HCT116 (cell line): ENCODE measurements around the gene FCER1G.

Experiments
- EZH2phosphoT487 ChIP-seq: fragments of 200-600 bp; IDR thresholded peaks from 2 replicates; pipeline ENCODE4 v1.6.1; 2018; ENCODE audit warnings: antibody characterized with exemption, borderline replicate concordance
- FOSL1 ChIP-seq: IDR thresholded peaks from 2 replicates; pipeline ENCODE4 v1.6.1; 2012; ENCODE audit warnings: low read depth
- JUND ChIP-seq: IDR thresholded peaks from 2 replicates; pipeline ENCODE4 v1.6.1; 2012
- POLR2A ChIP-seq: IDR thresholded peaks from 2 replicates; pipeline ENCODE4 v1.7.0; 2011; ENCODE audit warnings: borderline replicate concordance; ENCODE audit not compliant: insufficient read depth, insufficient read length; ENCODE audit errors: extremely low read depth
- POLR2AphosphoS5 ChIP-seq: IDR thresholded peaks from 2 replicates; pipeline ENCODE4 v1.6.1; 2011; ENCODE audit warnings: mild to moderate bottlenecking, low read depth, low read length, moderate library complexity
- RAD21 ChIP-seq: IDR thresholded peaks from 2 replicates; pipeline ENCODE4 v1.6.1; 2012; ENCODE audit warnings: low read depth, mild to moderate bottlenecking
- SP1 ChIP-seq: IDR thresholded peaks from 2 replicates; pipeline ENCODE4 v1.6.1; 2012; ENCODE audit warnings: low read depth
- YY1 ChIP-seq: IDR thresholded peaks from 2 replicates; pipeline ENCODE4 v1.6.1; 2011; ENCODE audit warnings: low read length, low read depth, moderate library complexity, mild to moderate bottlenecking; ENCODE audit not compliant: insufficient replicate concordance; ENCODE audit errors: extremely low read depth
- ZNF274 ChIP-seq: fragments of 200-500 bp; sonication (Bioruptor generic); IDR thresholded peaks from 2 replicates; pipeline ENCODE4 v1.6.1; 2014; ENCODE audit warnings: mild to moderate bottlenecking, low read depth, low read length, inconsistent platforms
- TF ChIP-seq, protein P1 (sequence below): IDR thresholded peaks from 2 replicates; pipeline ENCODE4 v1.6.1; 2012
- TF ChIP-seq, protein P2 (sequence below), 3 experiments: fragments of 200-600 bp in 1 of 3; sonication (generic) in 1 of 3; IDR thresholded peaks in 2 of 3; conservative IDR thresholded peaks in 1 of 3; 2 replicates each; pipeline ENCODE4 v1.5.1; 2012 to 2017; ENCODE audit warnings: low read depth in 2 of 3, low read length in 2 of 3, antibody characterized with exemption in 1 of 3, borderline replicate concordance in 1 of 3, control low read depth in 1 of 3, mild to moderate bottlenecking in 1 of 3, mixed read lengths in 1 of 3, mixed run types in 1 of 3, moderate library complexity in 1 of 3; ENCODE audit not compliant: insufficient read depth in 1 of 3
- TF ChIP-seq, protein P3 (sequence below): IDR thresholded peaks from 2 replicates; pipeline ENCODE4 v1.6.1; 2012; ENCODE audit warnings: low read depth
- TF ChIP-seq, protein P4 (sequence below): IDR thresholded peaks from 2 replicates; pipeline ENCODE4 v1.6.1; 2012

DNA sequence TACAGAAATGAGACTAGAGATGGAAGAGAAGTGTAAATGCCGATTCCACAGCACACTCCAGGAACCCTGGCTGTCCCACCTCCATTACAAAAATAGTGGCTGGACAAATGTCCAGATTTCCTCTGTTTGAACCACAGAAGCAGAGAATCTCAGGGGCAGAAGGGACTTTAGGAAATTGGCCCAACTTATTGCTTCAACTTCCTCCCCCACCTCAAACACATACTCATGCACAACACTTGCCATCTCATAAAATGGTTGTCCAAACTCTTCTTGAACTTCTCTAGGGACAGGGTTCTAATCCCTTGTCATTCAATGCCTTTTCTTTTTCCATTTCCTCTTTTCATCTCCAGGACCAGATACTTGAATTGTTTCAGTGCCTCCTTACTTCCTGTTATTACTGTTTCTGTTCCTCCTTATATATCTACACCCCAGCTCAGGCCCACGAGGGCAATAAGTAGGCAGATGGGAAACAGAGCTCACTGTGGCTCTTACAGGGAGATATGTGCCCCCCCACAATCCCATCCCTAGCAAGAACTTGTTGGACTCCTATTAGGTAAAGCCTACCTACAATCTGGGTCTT lies 29.3 kb upstream of the FCER1G start:
- TF ChIP-seq, protein P1, sequence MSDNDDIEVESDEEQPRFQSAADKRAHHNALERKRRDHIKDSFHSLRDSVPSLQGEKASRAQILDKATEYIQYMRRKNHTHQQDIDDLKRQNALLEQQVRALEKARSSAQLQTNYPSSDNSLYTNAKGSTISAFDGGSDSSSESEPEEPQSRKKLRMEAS, result no peak
- no peak for TF ChIP-seq RAD21
- TF ChIP-seq, protein P2, sequence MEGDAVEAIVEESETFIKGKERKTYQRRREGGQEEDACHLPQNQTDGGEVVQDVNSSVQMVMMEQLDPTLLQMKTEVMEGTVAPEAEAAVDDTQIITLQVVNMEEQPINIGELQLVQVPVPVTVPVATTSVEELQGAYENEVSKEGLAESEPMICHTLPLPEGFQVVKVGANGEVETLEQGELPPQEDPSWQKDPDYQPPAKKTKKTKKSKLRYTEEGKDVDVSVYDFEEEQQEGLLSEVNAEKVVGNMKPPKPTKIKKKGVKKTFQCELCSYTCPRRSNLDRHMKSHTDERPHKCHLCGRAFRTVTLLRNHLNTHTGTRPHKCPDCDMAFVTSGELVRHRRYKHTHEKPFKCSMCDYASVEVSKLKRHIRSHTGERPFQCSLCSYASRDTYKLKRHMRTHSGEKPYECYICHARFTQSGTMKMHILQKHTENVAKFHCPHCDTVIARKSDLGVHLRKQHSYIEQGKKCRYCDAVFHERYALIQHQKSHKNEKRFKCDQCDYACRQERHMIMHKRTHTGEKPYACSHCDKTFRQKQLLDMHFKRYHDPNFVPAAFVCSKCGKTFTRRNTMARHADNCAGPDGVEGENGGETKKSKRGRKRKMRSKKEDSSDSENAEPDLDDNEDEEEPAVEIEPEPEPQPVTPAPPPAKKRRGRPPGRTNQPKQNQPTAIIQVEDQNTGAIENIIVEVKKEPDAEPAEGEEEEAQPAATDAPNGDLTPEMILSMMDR (IDR thresholded peaks at IDR 0.05 in 2 of 3, conservative IDR thresholded peaks at IDR 0.05 in 1 of 3; ENCODE audit: borderline replicate concordance in 1 of 3, insufficient read depth in 1 of 3, low read depth in 2 of 3, low read length in 2 of 3), result no peak
- TF ChIP-seq SP1, result no peak
- TF ChIP-seq POLR2A, result no peak
- TF ChIP-seq POLR2AphosphoS5, result no peak
- no peak for TF ChIP-seq EZH2phosphoT487
- TF ChIP-seq FOSL1, result no peak
- TF ChIP-seq, protein P3, sequence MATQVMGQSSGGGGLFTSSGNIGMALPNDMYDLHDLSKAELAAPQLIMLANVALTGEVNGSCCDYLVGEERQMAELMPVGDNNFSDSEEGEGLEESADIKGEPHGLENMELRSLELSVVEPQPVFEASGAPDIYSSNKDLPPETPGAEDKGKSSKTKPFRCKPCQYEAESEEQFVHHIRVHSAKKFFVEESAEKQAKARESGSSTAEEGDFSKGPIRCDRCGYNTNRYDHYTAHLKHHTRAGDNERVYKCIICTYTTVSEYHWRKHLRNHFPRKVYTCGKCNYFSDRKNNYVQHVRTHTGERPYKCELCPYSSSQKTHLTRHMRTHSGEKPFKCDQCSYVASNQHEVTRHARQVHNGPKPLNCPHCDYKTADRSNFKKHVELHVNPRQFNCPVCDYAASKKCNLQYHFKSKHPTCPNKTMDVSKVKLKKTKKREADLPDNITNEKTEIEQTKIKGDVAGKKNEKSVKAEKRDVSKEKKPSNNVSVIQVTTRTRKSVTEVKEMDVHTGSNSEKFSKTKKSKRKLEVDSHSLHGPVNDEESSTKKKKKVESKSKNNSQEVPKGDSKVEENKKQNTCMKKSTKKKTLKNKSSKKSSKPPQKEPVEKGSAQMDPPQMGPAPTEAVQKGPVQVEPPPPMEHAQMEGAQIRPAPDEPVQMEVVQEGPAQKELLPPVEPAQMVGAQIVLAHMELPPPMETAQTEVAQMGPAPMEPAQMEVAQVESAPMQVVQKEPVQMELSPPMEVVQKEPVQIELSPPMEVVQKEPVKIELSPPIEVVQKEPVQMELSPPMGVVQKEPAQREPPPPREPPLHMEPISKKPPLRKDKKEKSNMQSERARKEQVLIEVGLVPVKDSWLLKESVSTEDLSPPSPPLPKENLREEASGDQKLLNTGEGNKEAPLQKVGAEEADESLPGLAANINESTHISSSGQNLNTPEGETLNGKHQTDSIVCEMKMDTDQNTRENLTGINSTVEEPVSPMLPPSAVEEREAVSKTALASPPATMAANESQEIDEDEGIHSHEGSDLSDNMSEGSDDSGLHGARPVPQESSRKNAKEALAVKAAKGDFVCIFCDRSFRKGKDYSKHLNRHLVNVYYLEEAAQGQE, result no peak
- TF ChIP-seq, protein P4, sequence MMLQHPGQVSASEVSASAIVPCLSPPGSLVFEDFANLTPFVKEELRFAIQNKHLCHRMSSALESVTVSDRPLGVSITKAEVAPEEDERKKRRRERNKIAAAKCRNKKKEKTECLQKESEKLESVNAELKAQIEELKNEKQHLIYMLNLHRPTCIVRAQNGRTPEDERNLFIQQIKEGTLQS, result no peak
- TF ChIP-seq JUND, result no peak
- TF ChIP-seq YY1, result no peak
- TF ChIP-seq ZNF274, result no peak
